Measurements from ENCODE around the gene ZHX3.

GRCh38 chr20:41299899-41300298, 17.6 kb downstream of the ZHX3 start:
- no peak for TF ChIP-seq CTCF (IDR thresholded peaks at IDR 0.05; ENCODE audit: insufficient read depth, low read length)
- TF ChIP-seq, protein P1, sequence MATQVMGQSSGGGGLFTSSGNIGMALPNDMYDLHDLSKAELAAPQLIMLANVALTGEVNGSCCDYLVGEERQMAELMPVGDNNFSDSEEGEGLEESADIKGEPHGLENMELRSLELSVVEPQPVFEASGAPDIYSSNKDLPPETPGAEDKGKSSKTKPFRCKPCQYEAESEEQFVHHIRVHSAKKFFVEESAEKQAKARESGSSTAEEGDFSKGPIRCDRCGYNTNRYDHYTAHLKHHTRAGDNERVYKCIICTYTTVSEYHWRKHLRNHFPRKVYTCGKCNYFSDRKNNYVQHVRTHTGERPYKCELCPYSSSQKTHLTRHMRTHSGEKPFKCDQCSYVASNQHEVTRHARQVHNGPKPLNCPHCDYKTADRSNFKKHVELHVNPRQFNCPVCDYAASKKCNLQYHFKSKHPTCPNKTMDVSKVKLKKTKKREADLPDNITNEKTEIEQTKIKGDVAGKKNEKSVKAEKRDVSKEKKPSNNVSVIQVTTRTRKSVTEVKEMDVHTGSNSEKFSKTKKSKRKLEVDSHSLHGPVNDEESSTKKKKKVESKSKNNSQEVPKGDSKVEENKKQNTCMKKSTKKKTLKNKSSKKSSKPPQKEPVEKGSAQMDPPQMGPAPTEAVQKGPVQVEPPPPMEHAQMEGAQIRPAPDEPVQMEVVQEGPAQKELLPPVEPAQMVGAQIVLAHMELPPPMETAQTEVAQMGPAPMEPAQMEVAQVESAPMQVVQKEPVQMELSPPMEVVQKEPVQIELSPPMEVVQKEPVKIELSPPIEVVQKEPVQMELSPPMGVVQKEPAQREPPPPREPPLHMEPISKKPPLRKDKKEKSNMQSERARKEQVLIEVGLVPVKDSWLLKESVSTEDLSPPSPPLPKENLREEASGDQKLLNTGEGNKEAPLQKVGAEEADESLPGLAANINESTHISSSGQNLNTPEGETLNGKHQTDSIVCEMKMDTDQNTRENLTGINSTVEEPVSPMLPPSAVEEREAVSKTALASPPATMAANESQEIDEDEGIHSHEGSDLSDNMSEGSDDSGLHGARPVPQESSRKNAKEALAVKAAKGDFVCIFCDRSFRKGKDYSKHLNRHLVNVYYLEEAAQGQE (IDR thresholded peaks at IDR 0.05; ENCODE audit: insufficient replicate concordance, low read depth) = no peak
